NCI-H128 (cell line): ENCODE data around the gene SLC1A4.
"Not testable (repeated sequence)": the region's sequence is repeated elsewhere in the genome, so short reads cannot be mapped to it uniquely, and the experiment has no call there.

ENCODE experiments used
- DNase-seq: peaks from one replicate; lab custom pipeline; 2025; ENCODE audit not compliant: unreplicated experiment; lab: John Stamatoyannopoulos, UW

The SLC1A4 gene

GRCh38 chr2:64992218-64992617 is 3.0 kb downstream of the SLC1A4 start:
- no peak for DNase-seq

DNA sequence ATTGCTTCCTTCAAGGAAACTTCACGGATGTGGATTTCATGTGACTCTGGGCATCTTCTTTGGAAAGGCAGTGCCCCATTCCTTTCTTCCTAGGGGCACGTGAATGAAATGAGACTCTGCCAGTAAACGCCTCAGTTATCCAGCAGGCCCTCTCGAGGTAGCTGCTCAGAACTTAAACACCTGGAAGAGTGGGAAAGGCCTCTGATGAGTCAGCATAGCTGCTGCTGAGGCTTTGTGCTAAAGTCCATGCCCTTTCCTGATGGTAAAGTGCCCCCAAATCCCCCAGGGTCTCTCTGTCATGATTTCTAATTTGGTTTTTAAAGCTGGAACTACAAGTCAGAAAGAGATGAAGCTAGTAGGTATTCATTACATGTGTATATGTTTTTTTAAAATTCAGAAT is 3.8 kb downstream of the SLC1A4 start:
- DNase-seq: no peak

- DNase-seq: no peak
Observed at GRCh38 chr2:64995041-64995440, 5.8 kb downstream of the SLC1A4 start.

DNA sequence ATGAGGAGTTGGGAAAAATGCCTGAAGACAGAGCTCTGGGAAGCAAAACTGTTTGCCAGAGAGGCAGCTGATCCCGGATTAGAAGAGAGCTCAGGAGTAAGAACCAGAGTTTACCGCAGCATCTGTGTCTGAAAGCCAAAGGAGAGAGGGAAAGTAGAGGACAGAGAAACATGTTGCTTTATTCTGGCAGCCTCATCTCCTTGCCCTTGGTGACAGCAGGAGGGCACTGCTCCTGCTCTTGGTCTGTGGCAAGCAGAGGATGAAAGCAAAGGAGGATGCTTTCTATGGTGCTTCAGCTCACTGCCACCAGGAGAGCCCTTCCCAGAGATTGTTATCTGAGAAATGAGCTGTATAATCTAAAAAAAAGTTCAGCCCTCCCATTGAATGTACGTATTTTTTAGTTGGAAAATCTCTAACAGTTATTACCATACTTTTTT is 7.7 kb downstream of the SLC1A4 start:
- DNase-seq: no peak

DNA sequence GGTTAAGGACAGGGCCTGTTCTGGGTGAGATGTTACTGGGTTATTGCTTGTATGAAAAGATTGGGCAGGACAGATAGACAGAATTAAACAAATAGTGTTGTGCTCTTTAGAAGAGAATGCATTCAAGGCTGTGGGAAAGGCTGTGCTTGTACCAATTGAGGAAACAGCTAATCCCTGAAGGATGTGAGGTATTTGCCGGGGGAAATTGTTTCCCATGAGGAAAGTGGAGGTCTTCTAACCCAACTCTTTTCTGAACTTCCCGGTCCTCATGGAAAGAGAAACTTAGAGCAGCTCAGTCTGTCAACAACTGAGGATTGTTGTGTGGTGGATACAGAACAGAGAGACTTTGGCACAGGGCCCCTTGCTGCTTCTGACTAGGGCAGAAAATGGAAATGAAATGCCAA is 9.5 kb downstream of the SLC1A4 start:
- no peak for DNase-seq

DNA sequence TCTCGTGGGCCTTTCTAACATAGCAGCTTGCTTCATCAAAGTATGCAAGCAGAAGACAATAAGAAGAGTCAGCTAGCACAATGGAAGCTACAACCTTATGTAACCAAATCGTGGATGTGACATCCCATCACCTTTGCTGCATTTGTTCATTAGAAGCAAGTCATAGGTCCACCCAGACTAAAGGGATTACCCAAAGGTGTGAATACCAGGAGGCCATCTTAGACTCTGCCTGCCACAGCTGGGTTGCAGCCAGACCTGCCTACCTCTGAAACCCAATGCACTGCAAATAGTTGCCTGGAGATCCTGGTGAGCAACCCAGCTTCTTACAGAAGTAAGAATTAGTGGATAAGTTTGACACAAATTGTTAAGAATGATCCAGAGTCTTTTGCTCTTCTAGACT is 10.6 kb downstream of the SLC1A4 start:
- DNase-seq: no peak

DNA sequence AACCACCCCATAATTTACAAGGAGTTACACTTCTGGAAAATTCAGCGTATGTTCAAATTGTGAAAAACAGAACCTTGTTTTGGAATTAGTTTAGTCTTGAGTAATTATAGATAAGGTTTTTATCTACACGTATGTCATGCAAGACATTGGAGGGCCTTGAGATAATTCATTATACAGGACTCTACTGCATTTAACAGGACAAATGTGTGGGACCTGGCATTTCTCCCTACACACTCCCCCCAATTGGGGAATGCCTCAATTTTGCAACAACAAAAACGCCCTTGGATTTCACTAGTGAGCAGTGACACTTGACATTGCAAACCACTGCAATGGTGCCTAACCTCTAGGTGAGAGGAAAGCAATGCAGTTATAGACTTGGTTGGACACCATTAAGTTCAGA is 11.4 kb downstream of the SLC1A4 start:
- no peak for DNase-seq

GRCh38 chr2:65003037-65003436 is 13.8 kb downstream of the SLC1A4 start:
- DNase-seq: no peak

GRCh38 chr2:65004232-65004631 is 15.0 kb downstream of the SLC1A4 start:
- not testable (repeated sequence) for DNase-seq

DNA sequence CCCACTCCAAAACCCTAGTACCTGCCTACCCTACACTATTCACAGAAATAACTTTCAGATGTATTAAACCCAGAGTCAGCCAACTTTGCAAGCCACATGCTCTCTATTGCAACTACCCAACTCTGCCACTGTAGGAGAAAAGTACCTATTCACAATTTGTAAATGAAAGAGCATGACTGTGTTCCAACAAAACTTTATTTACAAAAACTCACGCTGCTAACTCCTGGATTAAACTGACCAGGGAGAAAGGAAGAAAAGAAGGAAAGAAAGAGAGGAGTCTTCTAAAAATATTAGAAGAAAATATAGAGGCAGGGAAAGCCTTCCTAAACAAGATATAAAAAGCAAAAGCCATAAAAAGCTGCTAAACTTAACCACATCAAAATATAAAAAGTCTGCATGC is 24.6 kb downstream of the SLC1A4 start:
- no peak for DNase-seq

DNA sequence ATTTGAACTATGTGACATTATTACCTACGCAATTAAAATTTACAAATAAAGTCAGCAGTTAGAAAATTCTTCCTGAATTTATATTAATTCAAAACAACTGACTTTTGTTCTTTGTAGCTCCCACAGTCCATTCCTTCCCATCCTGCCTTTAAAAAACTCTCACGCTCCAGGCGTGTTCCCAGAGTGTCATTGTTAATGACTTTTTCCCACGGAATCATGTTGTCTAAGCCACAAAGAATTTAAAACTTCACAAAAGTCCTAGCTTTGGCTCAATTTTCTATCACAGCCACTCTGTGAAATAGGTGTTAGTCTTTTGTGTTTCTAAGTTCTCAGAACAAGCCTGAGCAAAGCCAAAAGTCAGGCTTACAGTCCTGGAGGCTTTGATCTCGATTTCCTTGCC is 26.5 kb downstream of the SLC1A4 start:
- no peak for DNase-seq

- DNase-seq: no peak
Observed at GRCh38 chr2:65016789-65017188, 27.6 kb downstream of the SLC1A4 start.

DNA sequence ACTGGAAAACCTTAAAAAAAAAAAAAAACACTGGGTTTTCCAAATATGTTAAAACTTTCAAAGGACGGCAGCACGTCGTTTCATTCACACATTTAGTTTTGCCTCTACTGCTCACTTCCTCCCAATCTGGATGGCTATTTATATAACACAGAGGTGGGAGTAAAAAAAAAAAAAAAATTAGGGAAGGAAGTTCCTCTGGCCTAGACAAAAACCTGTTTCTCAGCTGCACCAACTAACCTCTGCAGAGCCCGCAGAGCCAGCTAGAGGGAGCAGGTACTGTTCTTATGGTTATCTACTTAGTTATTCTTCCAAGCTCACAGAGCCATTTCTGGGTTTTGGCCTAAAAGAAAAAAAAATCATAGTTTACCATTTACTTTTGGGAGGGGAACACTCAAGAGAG is 28.1 kb downstream of the SLC1A4 start:
- no peak for DNase-seq

- DNase-seq: no peak
Observed at GRCh38 chr2:65018141-65018582, 29.0 kb downstream of the SLC1A4 start.

DNA sequence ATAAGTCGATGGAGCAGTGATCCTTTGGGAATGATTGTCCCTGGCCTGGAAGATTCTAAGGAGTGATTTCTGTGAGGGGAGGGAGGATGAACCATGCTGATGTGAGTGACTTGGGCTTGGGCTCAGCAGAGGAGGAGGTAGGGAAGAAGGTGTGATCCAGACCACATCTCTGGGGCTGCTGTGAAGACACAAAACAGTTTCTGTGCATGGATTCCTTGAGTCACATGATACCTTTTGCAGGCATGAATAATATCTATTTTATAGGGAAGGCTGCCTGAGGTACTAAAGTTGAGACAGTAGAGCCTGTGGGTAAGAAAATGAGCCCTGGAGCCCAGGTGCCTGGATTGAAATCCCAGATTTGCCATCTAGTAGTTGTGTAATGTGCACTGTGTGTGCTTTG is 29.8 kb downstream of the SLC1A4 start:
- no peak for DNase-seq

GRCh38 chr2:65019675-65020195 is 30.5 kb downstream of the SLC1A4 start:
- no peak for DNase-seq

GRCh38 chr2:65020251-65020650 is 31.1 kb downstream of the SLC1A4 start:
- not testable (repeated sequence) for DNase-seq

- DNase-seq: no peak
Observed at GRCh38 chr2:65020943-65021528, 31.8 kb downstream of the SLC1A4 start.

DNA sequence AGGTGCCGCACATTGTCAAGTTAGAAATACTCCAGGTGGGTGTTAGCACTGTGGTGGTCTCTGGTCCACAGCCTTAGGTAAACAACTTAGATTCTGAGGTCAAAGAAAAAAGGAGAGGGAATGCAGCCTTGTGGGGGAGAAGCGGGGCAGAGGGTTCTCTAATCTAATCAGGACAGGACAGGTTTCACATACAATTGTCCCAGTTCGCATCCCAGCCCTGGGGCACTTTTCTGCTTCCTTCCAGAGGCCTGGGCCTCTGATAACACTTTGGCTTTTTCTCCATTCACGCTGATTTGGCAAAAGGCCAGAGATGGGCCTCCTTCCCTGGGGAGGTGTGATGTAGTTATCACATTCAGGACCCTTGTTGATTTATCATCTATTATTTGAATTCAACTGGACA is 32.5 kb downstream of the SLC1A4 start:
- no peak for DNase-seq

DNA sequence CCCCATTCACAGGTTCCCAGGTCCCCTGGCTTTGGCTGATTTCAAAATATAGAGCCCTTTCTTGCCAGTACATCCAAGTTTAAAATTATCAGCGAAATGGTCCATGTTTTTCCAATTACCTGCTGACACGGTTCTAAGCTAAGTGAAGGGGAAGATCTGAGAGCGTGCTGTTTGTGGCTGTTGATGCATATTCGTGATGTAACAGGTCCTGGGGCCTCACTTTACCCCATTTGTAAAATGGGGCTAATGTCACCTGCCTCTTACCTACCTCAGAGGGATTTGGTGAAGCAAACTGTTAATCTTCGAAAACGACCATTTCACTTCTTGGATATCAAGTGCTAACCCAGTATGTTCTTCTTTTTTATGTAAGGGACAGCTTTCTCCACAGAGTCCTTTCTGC is 33.0 kb downstream of the SLC1A4 start:
- no peak for DNase-seq

DNA sequence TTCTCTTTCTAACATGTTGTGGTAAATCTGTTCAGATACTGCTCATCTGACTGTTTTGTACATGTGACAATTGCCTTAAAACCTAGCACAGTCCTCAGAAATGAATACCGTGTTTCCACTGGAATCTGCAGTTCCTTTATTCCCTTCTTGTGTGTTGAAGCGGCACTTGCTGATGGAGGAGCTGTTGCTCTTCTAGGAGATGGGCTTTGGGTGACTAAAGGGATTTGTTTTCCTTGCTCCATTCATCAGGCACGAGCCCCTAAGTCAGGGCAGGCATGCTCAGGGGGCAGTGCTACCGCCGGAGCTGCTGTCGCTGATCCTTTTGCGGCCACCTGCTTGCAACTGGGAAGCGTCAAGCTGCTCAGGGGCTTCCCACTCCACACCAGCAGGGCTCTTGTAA is 34.5 kb downstream of the SLC1A4 start:
- DNase-seq: no peak

GRCh38 chr2:65024149-65024829 is 35.1 kb downstream of the SLC1A4 start:
- no peak for DNase-seq
